Skin of body (tissue), 2 donors: ENCODE data around the gene RTKN2. TPM values are rescaled to one million over a fixed set of nuclear protein-coding genes. Genes with fewer than 3 reads are reported as not detected.
A peak's percentile ranks its signal among the peaks of the same experiment; 100 is the strongest.
"Not testable (repeated sequence)": the region's sequence is repeated elsewhere in the genome, so short reads cannot be mapped to it uniquely, and the experiment has no call there.

Source experiments
- DNase-seq: peaks from one replicate; lab custom pipeline; 2025; lab: John Stamatoyannopoulos, UW
- total RNA-seq: library from RNA; depleted of rRNA; stranded (reverse); fragments of >200 nt; gene quantifications from one replicate; pipeline ENCODE4 v1.2.3, GENCODE V29; 2014

RTKN2 gene
- 6.5 TPM for total RNA-seq

- DNase-seq, result peak; percentile 72
These were observed at the start of gene RTKN2 for GRCh38 chr10:62268399-62269114. Gene RTKN2, minus strand, starts transcription at chr10:62268844. Its CDS starts 234 bp downstream, at chr10:62268610.

GRCh38 chr10:62317257-62317656, 48.6 kb upstream of the RTKN2 start:
- no peak for DNase-seq

DNA sequence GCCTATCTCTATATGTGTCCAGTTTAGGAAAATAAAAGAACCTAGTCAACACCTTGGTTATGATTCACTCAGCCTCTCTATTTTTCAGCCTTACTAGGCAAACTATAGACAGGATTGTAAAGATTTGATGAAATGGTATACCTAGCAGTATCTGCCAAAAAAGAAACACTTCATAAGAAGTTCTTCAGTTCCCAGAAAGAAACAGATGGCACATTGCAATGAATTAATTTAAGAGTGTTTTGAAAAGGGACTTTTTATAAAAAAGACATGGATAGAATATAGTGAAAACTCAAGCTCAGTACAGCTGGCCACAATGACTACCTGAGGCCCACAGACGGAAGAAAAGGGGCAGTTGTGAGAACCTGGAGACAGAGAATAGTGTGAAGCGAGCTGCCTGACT, 40.6 kb upstream of the RTKN2 start:
- no peak for DNase-seq

DNA sequence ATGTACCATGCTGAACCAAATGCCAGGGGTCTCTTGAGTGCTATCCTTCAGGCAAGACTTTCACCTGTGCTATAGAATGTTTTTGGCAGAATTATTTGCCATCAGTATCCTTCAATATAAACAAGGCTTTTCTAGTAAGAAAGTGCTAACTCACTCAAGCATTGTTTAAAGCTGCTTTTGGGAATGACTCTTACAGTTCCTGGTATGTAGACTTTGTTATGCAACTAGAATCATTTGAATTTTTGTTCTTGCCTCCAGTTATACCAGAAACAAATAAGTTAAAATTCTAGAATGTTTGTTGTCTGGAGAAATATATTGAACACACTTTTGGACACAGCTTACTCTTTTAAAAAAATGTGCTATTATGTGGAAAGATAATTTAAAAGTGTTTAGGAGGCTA, 39.5 kb upstream of the RTKN2 start:
- no peak for DNase-seq

DNA sequence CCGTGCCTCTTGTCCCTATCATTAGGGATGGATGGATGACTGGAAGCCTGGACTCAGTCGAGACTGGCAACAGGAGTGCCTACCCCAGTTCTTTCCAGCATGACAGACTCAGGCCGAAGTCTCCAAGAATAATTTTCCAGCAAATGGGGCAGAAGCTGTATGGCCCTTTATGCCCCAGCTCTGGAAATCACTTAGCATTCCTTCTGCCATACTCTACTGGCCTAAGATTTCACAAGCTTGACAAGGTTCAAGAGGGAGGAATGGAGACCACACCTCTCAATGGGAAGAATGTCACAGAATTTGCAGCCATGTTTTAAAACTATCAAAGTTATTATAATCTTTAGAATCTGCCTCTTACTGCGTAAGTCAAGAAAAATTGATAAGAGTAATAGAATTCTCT, 39.0 kb upstream of the RTKN2 start:
- no peak for DNase-seq

DNA sequence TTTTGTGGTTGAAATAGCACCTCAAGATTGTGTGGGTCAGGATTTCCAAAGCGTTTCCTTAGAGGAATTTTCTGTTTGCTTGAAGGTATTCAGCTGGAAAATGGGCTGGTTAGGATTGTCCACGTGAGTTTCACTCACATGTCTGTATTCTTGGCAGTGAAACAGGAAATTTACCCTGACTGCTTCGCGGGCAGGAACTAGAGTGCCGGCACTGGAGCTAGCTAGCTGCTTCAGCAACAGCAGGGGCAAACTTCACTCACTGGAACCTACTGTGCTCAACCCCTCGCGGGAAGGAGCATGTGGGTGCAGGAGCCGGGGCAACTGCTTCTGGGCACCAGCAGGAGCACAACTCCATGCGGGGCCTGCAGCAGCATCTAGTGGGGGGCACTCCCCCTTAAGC, 38.0 kb upstream of the RTKN2 start:
- DNase-seq, result no peak

DNA sequence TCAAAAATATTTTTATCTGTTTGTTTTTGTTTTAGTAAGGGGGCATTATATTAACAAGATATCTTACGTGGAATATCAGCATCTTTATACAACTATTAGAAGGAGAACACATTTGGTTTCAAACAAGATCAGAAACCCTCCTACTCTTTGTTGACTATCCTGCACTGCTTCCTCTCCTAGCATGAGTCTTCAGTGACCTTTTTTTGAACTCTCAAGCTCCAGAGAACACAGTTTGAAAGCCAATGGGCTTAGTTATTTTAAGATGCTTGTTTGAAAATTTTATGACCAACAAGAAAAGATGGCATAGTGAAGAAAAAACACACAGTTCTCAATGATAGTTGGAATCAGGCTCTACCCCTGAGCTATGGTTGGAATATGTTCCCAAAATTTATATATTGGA, 37.2 kb upstream of the RTKN2 start:
- no peak for DNase-seq

- DNase-seq, result no peak
These were observed 35.3 kb upstream of the RTKN2 start for GRCh38 chr10:62303922-62304321.

GRCh38 chr10:62302760-62303159, 34.1 kb upstream of the RTKN2 start:
- DNase-seq, result no peak

DNA sequence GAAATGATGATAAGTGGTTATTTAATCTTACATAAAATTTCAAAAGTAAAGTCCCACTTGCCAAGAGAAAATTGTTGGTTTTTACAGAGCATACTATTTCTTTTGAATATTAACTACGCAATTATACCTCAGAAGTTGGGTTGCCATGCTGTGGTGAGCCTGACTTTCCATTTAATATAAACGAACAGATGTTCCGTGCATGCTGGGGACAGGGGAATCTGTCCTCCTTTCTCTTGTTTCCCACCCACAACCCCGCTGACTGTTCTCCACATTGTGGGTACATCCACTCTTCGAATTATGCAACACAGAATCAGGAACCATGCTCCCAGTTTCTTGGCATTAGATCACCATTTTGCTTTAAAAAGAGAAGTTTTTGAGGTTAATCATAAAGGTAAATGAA, 29.2 kb upstream of the RTKN2 start:
- no peak for DNase-seq

DNA sequence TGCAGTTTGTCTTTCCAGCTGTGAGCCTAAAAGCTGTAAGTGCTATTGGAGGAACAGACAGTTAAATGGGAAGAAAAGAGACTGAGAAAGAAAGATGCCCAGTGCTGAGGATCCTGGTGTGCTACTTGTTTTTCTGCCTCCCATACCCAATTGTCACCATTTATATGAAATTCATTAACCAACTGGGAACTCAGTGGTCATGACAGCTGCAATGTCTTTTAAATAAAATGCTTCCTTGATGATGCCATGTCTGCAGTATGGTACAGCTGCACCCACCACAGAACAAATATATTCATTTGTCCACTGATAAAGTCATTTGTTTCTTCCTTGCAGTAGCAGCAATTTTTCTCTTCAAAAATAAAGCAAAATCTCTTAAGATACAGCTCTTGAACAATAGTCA, 15.6 kb upstream of the RTKN2 start:
- no peak for DNase-seq

- not testable (repeated sequence) for DNase-seq
These were observed 12.7 kb upstream of the RTKN2 start for GRCh38 chr10:62281348-62281747.

DNA sequence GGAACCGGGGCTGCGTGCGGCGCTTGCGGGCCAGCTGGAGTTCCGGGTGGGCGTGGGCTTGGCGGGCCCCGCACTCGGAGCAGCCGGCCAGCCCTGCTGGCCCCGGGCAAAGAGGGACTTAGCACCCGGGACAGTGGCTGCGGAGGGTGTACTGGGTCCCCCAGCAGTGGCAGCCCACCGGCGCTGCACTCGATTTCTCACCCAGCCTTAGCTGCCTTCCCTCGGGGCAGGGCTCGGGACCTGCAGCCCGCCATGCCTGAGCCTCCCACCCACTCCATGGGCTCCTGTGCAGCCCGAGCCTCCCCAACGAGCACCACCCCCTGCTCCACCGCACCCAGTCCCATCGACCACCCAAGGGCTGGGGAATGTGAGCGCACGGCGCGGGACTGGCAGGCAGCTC, 11.7 kb upstream of the RTKN2 start:
- not testable (repeated sequence) for DNase-seq

GRCh38 chr10:62278441-62278910, 9.8 kb upstream of the RTKN2 start:
- DNase-seq, result no peak

GRCh38 chr10:62277971-62278370, 9.3 kb upstream of the RTKN2 start:
- DNase-seq, result no peak

DNA sequence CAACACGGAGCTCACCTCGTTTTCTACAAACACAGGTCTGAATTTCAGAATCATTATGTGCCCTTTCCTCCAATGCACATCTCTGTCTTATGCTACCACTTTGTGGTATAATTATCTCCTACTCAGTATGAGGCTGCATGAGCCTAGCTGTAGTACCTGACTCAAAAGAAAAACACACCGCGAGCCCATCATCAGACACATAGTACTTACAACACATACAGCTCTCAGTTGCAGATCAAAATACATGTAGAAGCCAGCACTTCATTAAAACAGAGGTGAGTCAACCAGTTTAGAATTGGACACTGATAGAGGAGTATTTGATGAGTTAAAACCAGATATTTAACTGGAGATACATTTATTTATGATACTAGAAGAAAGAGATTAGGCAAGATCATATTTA, 1.4 kb upstream of the RTKN2 start:
- DNase-seq, result no peak

DNA sequence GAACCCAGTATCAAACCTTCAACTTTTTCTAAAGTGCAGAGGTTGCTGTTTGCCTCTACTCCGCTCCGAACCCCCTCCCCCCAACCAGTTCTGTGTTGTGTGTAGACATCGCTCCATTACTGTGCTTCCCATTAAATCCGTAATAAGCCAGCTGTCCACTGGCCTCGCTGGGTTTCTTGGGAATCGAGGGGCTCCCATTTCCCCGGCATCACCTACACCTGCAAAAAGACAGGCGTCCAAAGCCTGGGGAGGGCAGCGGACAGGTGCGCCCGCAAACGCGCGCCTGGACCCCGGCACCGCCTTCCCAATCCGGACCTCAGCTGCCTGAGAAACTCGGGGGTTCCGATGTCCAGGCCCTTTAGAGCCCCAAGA, 631 bp downstream of the RTKN2 start:
- no peak for DNase-seq

GRCh38 chr10:62266611-62267010, 2.0 kb downstream of the RTKN2 start:
- DNase-seq, result no peak

- no peak for DNase-seq
These were observed 2.5 kb downstream of the RTKN2 start for GRCh38 chr10:62266147-62266546.

GRCh38 chr10:62264702-62265436, 3.8 kb downstream of the RTKN2 start:
- DNase-seq, result peak; percentile 30

DNA sequence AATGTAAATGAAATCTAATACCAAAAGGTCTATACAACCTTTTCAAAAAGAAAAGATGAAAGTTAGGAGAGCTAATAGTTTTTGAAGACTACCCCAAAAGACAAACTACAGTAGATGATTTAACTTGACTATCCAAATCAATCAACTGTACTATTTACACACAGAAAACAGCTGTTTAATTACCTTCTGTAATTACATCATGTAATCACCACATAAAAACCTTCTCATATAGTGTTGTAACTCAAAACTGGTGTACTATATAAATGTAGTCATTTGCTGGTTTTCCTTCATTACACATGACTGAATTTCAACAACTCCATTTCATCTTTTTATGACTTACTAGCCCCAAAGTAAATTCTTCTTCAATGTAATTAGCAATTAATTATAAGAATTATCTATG, 4.5 kb downstream of the RTKN2 start:
- DNase-seq, result no peak

GRCh38 chr10:62261666-62262065, 7.0 kb downstream of the RTKN2 start:
- DNase-seq, result no peak

GRCh38 chr10:62259998-62260397, 8.6 kb downstream of the RTKN2 start:
- no peak for DNase-seq
